SK-N-SH treated with all-trans-retinoic acid at 6 μM for 48 hours (cell line): ENCODE data around the gene PIK3R3.

Experiments used
- BACH2 ChIP-seq: fragments of 250-450 bp; sonication (Bioruptor Pico); IDR thresholded peaks from 2 replicates; pipeline ENCODE4 v1.9.0; 2021; ENCODE audit warnings: mild to moderate bottlenecking, borderline replicate concordance
- OSR1 ChIP-seq: fragments of 250-450 bp; sonication (Bioruptor Pico); IDR thresholded peaks from 2 replicates; pipeline ENCODE4 v1.8.0; 2022; ENCODE audit warnings: moderate library complexity, mild to moderate bottlenecking, inconsistent platforms
- PPARA ChIP-seq: fragments of 250-450 bp; sonication (Bioruptor Pico); IDR thresholded peaks from 2 replicates; pipeline ENCODE4 v1.5.0; 2020; ENCODE audit warnings: mild to moderate bottlenecking, borderline replicate concordance
- TOX ChIP-seq: fragments of 250-450 bp; sonication (Bioruptor Pico); IDR thresholded peaks from 2 replicates; pipeline ENCODE4 v1.8.0; 2021; ENCODE audit warnings: mild to moderate bottlenecking, moderate library complexity, borderline replicate concordance
- ZFP30 ChIP-seq: fragments of 450-650 bp; formaldehyde crosslinking; IDR thresholded peaks from 2 replicates; pipeline ENCODE4 v1.5.0; 2022; ENCODE audit warnings: mild to moderate bottlenecking, moderate library complexity
- ZNF565 ChIP-seq: fragments of 450-650 bp; formaldehyde crosslinking; conservative IDR thresholded peaks from 2 replicates; pipeline ENCODE4 v1.5.0; 2020; ENCODE audit warnings: low read depth, mild to moderate bottlenecking, moderate library complexity
- ZNF8 ChIP-seq: fragments of 450-650 bp; formaldehyde crosslinking; IDR thresholded peaks from 2 replicates; pipeline ENCODE4 v1.5.0; 2020; ENCODE audit warnings: mild to moderate bottlenecking, moderate library complexity

DNA sequence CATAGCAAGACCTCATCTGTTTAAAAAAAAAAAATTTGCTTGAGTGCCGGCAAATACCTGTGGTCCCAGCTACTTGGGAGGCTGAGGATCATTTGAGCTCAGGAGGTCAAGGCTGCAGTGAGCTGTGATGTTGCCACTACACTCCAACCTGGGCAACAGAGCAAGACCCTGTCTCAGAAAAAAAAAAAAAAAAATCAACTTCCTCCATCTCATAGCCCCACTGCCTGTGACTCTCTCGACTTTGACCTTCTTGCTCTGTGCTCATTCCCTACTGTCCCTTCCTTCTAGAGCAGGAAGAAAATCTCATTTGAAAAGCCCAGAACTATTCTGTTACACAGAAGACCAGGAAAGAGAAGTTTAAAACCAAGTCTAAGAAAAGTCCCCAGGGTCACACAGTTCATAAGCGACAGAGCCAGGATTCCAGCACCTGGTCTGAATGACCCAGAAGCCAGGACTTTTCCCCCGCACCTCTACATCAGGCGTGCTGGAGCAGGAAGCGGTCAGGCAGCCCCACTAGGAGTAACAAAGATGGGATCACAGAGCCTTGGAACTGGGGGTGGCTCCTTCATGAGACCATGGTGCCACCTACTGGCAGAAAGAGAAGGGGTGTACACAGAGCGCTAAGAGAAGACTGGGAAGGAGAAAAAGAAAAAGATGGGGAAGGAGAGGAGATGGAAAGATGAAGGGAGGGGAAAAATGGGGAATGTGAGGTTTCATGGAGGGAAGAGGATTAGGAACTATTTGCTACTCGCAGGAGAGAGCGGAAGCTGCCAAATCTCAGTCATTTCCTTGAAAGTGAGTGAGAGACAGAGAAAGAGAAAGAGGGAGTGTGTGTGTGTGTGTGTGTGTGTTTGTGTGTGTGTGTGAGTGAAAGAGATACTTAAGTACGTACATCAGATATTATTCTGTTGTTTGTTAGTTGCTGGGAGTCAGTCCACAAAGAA, 47.0 kb upstream of the PIK3R3 start:
- TF ChIP-seq ZNF565 (CRISPR knock-in tag) (no peak), TOX (no peak), ZFP30 (CRISPR knock-in tag) (no peak), PPARA (no peak), ZNF8 (CRISPR knock-in tag) (no peak), BACH2 (CRISPR knock-in tag) (no peak), OSR1 (no peak)
